H54 (cell line): Measurements from ENCODE around the gene AKAP6.

Experiments used
- DNase-seq: peaks from one replicate; pipeline ENCODE4 v3.0.0; 2011; ENCODE audit warnings: low spot score, mixed read lengths; ENCODE audit not compliant: insufficient read length
- FAIRE-seq: peaks from 3 replicates; lab custom pipeline; 2011; peaks lifted over from hg19 to GRCh38; lab: Jason Lieb, UNC
- POLR2A ChIP-seq: IDR thresholded peaks from 2 replicates; pipeline ENCODE4 v1.6.1; 2011; ENCODE audit warnings: low read depth, mild to moderate bottlenecking, low read length

AKAP6 gene

GRCh38 chr14:32421781-32422180 is 92.7 kb downstream of the AKAP6 start:
- FAIRE-seq (no peak), DNase-seq (no peak)
- TF ChIP-seq POLR2A: no peak

- DNase-seq (no peak), FAIRE-seq (peak; percentile 74)
- TF ChIP-seq POLR2A: no peak
These were observed 93.3 kb downstream of the AKAP6 start for GRCh38 chr14:32422440-32422839.

- FAIRE-seq: no peak
- no peak for TF ChIP-seq POLR2A
- DNase-seq: no peak
These were observed 96.9 kb downstream of the AKAP6 start for GRCh38 chr14:32426028-32426427.

- FAIRE-seq (peak; percentile 70), DNase-seq (no peak)
- no peak for TF ChIP-seq POLR2A
These were observed 97.7 kb downstream of the AKAP6 start for GRCh38 chr14:32426586-32427388.

GRCh38 chr14:32427726-32428528 is 98.8 kb downstream of the AKAP6 start:
- TF ChIP-seq POLR2A: no peak
- DNase-seq (no peak), FAIRE-seq (peak; percentile 89)

- DNase-seq (no peak), FAIRE-seq (no peak)
- no peak for TF ChIP-seq POLR2A
These were observed 99.8 kb downstream of the AKAP6 start for GRCh38 chr14:32428875-32429274.

GRCh38 chr14:32430326-32430725 is 101.2 kb downstream of the AKAP6 start:
- FAIRE-seq (peak; percentile 98), DNase-seq (peak; percentile 39)
- TF ChIP-seq POLR2A: no peak

GRCh38 chr14:32432813-32433538 is 103.9 kb downstream of the AKAP6 start:
- no peak for TF ChIP-seq POLR2A
- FAIRE-seq (no peak), DNase-seq (no peak)

- DNase-seq (no peak), FAIRE-seq (peak; percentile 20)
- TF ChIP-seq POLR2A: no peak
These were observed 105.1 kb downstream of the AKAP6 start for GRCh38 chr14:32434180-32434579.

GRCh38 chr14:32434880-32435279 is 105.8 kb downstream of the AKAP6 start:
- no peak for TF ChIP-seq POLR2A
- no peak for FAIRE-seq
- no peak for DNase-seq

- DNase-seq (no peak), FAIRE-seq (no peak)
- no peak for TF ChIP-seq POLR2A
These were observed 106.3 kb downstream of the AKAP6 start for GRCh38 chr14:32435411-32435810.

GRCh38 chr14:32436993-32437392 is 107.9 kb downstream of the AKAP6 start:
- TF ChIP-seq POLR2A: no peak
- no peak for DNase-seq
- FAIRE-seq: no peak

- FAIRE-seq: no peak
- no peak for DNase-seq
- TF ChIP-seq POLR2A: no peak
These were observed 109.4 kb downstream of the AKAP6 start for GRCh38 chr14:32438517-32438916.
